H1 (cell line): ENCODE data around the gene ZNF273. TPM values are rescaled to one million over a fixed set of nuclear protein-coding genes. Genes with fewer than 3 reads are reported as not detected.

Source experiments
- CTCF ChIA-PET: fragments of 300-600 bp; sonication (Branson Sonifier 250); formaldehyde crosslinking; loops from one replicate; lab custom pipeline; 2021; ENCODE audit not compliant: partially characterized antibody; lab: Charles Lee
- POLR2A ChIA-PET: fragments of 300-600 bp; sonication (Branson Sonifier 250); formaldehyde crosslinking; loops from one replicate; lab custom pipeline; 2021; ENCODE audit warnings: inconsistent platforms; ENCODE audit not compliant: partially characterized antibody; lab: Charles Lee
- DNase-seq, 2 experiments: peaks; one replicate each; pipeline versions ENCODE4 v3.0.0 to v3.0.0-alpha.2; 2010 to 2022; ENCODE audit warnings: low spot score in 2 of 2, low read depth in 1 of 2, mixed read lengths in 1 of 2
- FAIRE-seq: peaks from 2 replicates; lab custom pipeline; 2011; peaks lifted over from hg19 to GRCh38; lab: Jason Lieb, UNC
- H2AFZ ChIP-seq: 2 replicates; pipeline ENCODE4 v1.8.1; 2012; ENCODE audit warnings: low read length, inconsistent platforms
- H2AK5ac ChIP-seq: 2 replicates; pipeline ENCODE4 v1.6.1; 2013; ENCODE audit warnings: low read depth, low read length
- H2BK120ac ChIP-seq: replicated peaks from 2 replicates; pipeline ENCODE3; 2013; ENCODE audit warnings: low read depth, low read length, inconsistent platforms
- H2BK12ac ChIP-seq: 2 replicates; pipeline ENCODE4 v1.6.1; 2013; ENCODE audit warnings: low read depth, low read length
- H2BK15ac ChIP-seq: 2 replicates; pipeline ENCODE4 v1.6.1; 2013; ENCODE audit warnings: low read length
- H2BK20ac ChIP-seq: 2 replicates; pipeline ENCODE4 v1.6.1; 2013; ENCODE audit warnings: low read length
- H2BK5ac ChIP-seq: 2 replicates; pipeline ENCODE4 v1.6.1; 2013; ENCODE audit warnings: low read depth, low read length
- H3K14ac ChIP-seq: 2 replicates; pipeline ENCODE4 v1.6.1; 2013; ENCODE audit warnings: inconsistent platforms; ENCODE audit not compliant: insufficient read length
- H3K18ac ChIP-seq: 2 replicates; pipeline ENCODE4 v1.6.1; 2013; ENCODE audit warnings: low read length; ENCODE audit errors: extremely low read depth
- H3K23ac ChIP-seq: 2 replicates; pipeline ENCODE4 v1.6.1; 2013; ENCODE audit warnings: inconsistent platforms; ENCODE audit not compliant: insufficient read length
- H3K23me2 ChIP-seq: 2 replicates; pipeline ENCODE4 v1.6.1; 2013; ENCODE audit warnings: low read depth, low read length
- H3K27ac ChIP-seq: 2 replicates; pipeline ENCODE4 v1.6.1; 2011; ENCODE audit warnings: low read depth, low read length, inconsistent platforms
- H3K27me3 ChIP-seq, 4 experiments: replicated peaks in 1 of 4; 1 replicate in 1 of 4; 2 replicates in 3 of 4; pipeline versions ENCODE4 v1.6.1 to v1.8.1; 2011 to 2013; ENCODE audit warnings: low read length in 3 of 4, mild to moderate bottlenecking in 3 of 4, inconsistent platforms in 2 of 4, mixed read lengths in 2 of 4, moderate library complexity in 1 of 4; ENCODE audit not compliant: control insufficient read depth in 3 of 4, insufficient read depth in 3 of 4; ENCODE audit errors: extremely low read depth in 1 of 4
- H3K36me3 ChIP-seq, 4 experiments: 2 replicates each; pipeline versions ENCODE4 v1.6.1 to v1.8.1; 2011 to 2013; ENCODE audit warnings: mild to moderate bottlenecking in 4 of 4, low read length in 3 of 4, moderate library complexity in 2 of 4, control low read depth in 1 of 4, inconsistent platforms in 1 of 4; ENCODE audit not compliant: insufficient read depth in 4 of 4, control insufficient read depth in 2 of 4
- H3K4ac ChIP-seq: replicated peaks from 2 replicates; pipeline ENCODE3; 2013; ENCODE audit warnings: low read length, low read depth, mixed read lengths, inconsistent platforms; ENCODE audit not compliant: insufficient read length
- H3K4me1 ChIP-seq, 4 experiments: replicated peaks in 1 of 4; 1 replicate in 1 of 4; 2 replicates in 3 of 4; pipeline versions ENCODE4 v1.6.1 to v1.8.1; 2011 to 2013; ENCODE audit warnings: low read length in 3 of 4, inconsistent platforms in 2 of 4, mixed read lengths in 1 of 4; ENCODE audit not compliant: insufficient read depth in 4 of 4, control insufficient read depth in 3 of 4
- H3K4me2 ChIP-seq, 2 experiments: 2 replicates each; pipeline versions ENCODE4 v1.6.1 to v1.8.1; 2011 to 2013; ENCODE audit warnings: low read depth in 2 of 2, low read length in 2 of 2, control low read depth in 1 of 2, inconsistent platforms in 1 of 2, mild to moderate bottlenecking in 1 of 2; ENCODE audit not compliant: insufficient read depth in 1 of 2
- H3K4me3 ChIP-seq, 4 experiments: fragments of 200-600, 300-600 bp in 1 of 4; sonication (generic), shearing (Covaris generic), sonication (Bioruptor Twin) in 1 of 4; 2 replicates each; pipeline versions ENCODE4 v1.5.1 to v1.8.1; 2011 to 2016; ENCODE audit warnings: low read length in 4 of 4, low read depth in 3 of 4, control low read depth in 2 of 4, inconsistent platforms in 2 of 4, mild to moderate bottlenecking in 2 of 4, mixed read lengths in 1 of 4, moderate library complexity in 1 of 4; ENCODE audit not compliant: insufficient read depth in 2 of 4; ENCODE audit errors: extremely low read depth in 1 of 4
- H3K56ac ChIP-seq: replicated peaks from 2 replicates; pipeline ENCODE3; 2013; ENCODE audit warnings: low read depth, mild to moderate bottlenecking, mixed read lengths, low read length, inconsistent platforms; ENCODE audit not compliant: insufficient read length
- H3K79me1 ChIP-seq: 2 replicates; pipeline ENCODE4 v1.6.1; 2013; ENCODE audit warnings: low read depth, low read length, control low read depth
- H3K79me2 ChIP-seq, 2 experiments: 2 replicates each; pipeline versions ENCODE4 v1.6.1 to v1.8.1; 2012 to 2013; ENCODE audit warnings: low read length in 2 of 2, mild to moderate bottlenecking in 2 of 2, inconsistent platforms in 1 of 2; ENCODE audit not compliant: insufficient read depth in 2 of 2, control insufficient read depth in 1 of 2
- H3K9ac ChIP-seq, 4 experiments: replicated peaks in 1 of 4; 1 replicate in 1 of 4; 2 replicates in 3 of 4; pipeline versions ENCODE4 v1.6.1 to v1.8.1; 2011 to 2013; ENCODE audit warnings: low read depth in 3 of 4, low read length in 3 of 4, control low read depth in 2 of 4, mild to moderate bottlenecking in 2 of 4, moderate library complexity in 2 of 4, inconsistent platforms in 1 of 4; ENCODE audit errors: extremely low read depth in 1 of 4
- H3K9me3 ChIP-seq, 2 experiments: 2 replicates each; pipeline versions ENCODE4 v1.6.1 to v1.8.1; 2012 to 2013; ENCODE audit warnings: mild to moderate bottlenecking in 2 of 2, moderate library complexity in 2 of 2, control low read depth in 1 of 2, inconsistent platforms in 1 of 2, low read depth in 1 of 2, low read length in 1 of 2, mixed read lengths in 1 of 2; ENCODE audit not compliant: insufficient read depth in 2 of 2
- H4K20me1 ChIP-seq, 2 experiments: replicated peaks in 1 of 2; 2 replicates each; pipeline versions ENCODE3 to v1.8.1; 2011 to 2013; ENCODE audit warnings: inconsistent platforms in 2 of 2, low read length in 2 of 2, mild to moderate bottlenecking in 1 of 2; ENCODE audit not compliant: insufficient read depth in 2 of 2, control insufficient read depth in 1 of 2
- H4K5ac ChIP-seq: 2 replicates; pipeline ENCODE4 v1.6.1; 2013; ENCODE audit warnings: low read length, low read depth, mixed read lengths, inconsistent platforms; ENCODE audit not compliant: insufficient read length
- H4K8ac ChIP-seq: 2 replicates; pipeline ENCODE4 v1.8.0; 2013; ENCODE audit warnings: mild to moderate bottlenecking, moderate library complexity, low read length, inconsistent platforms; ENCODE audit not compliant: insufficient read depth; ENCODE audit errors: extremely low read depth
- H4K91ac ChIP-seq: replicated peaks from 2 replicates; pipeline ENCODE3; 2013; ENCODE audit warnings: low read length, mixed read lengths, inconsistent platforms; ENCODE audit not compliant: insufficient read length
- WGBS, 2 experiments: shearing (Covaris generic) in 1 of 2; methylation state at CpG; one replicate each; pipeline versions ENCODE4 v1.1.6 to v1.1.7; 2013 to 2015; ENCODE audit warnings: low lambda C conversion rate in 2 of 2, mixed read lengths in 2 of 2, inconsistent platforms in 1 of 2, low coverage in 1 of 2, missing lambda C conversion rate in 1 of 2; ENCODE audit not compliant: insufficient replicate concordance in 2 of 2, insufficient coverage in 1 of 2, insufficient read length in 1 of 2; ENCODE audit errors: extremely low coverage in 1 of 2, missing lambda C conversion rate in 1 of 2; 5-methylcytosine and 5-hydroxymethylcytosine counted together
- polyA plus RNA-seq, 7 experiments: library from polyadenylated mRNA; depleted of rRNA in 3 of 7; stranded (reverse) in 5 of 7; unstranded in 2 of 7; fragments of >200 nt in 5 of 7; fragments of 200-250 nt in 2 of 7; gene quantifications; 1 replicate in 5 of 7; 2 replicates in 1 of 7; 4 replicates in 1 of 7; pipeline versions ENCODE4 v1.2.1 to v1.2.3, GENCODE V29; 2011 to 2013; ENCODE audit warnings: missing spikeins in 2 of 7, mixed read lengths in 2 of 7
- total RNA-seq: library from RNA; stranded (reverse); fragmentation: NEBNext Ultra II Directional; extraction: Animal tissue kit (Norgen Biotek cat#: 25700); gene quantifications from 2 replicates; pipeline ENCODE4 v1.2.1, GENCODE V29; 2021

Gene ZNF273
- total and polyA plus RNA-seq, 2 of the 8 experiments (the other 6 are each of a cell fraction or from before 2014, with no cell fraction given), result 6.2 to 23.2 TPM

DNA sequence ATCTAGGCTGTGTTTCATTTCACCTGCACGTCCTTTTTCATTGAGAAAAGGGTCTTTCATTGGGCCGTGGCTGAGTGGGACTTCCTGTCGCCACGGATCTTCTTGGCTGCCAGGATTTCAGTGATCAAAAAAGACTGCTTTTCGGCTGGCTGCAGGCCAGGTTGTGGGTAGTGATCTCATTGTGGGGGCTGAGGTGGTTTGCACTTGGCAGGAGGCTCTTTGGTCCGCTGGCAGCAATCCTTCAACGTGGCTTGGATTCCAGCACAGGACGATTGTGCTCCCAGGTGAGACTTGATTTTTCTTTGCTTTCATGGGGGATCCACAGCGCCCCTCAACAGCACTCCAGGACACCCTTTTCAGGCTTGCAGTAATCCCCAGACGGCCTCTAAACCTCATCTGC, 29.0 kb upstream of the ZNF273 start:
- no peaks in the 10 kb centered on the region; the same call in 1 of the 2 replicates for H3K79me1 ChIP-seq
- H3K56ac ChIP-seq, result no peak overlapping the region
- no peak overlapping the region for H2BK20ac ChIP-seq
- H3K4me3 ChIP-seq, result no peak overlapping the region
- no peaks in the 10 kb centered on the region for H3K36me3 ChIP-seq
- DNase-seq, result no peak
- no peak overlapping the region for H4K91ac ChIP-seq
- no peak overlapping the region for H4K5ac ChIP-seq
- H3K9me3 ChIP-seq, result peaks cover 2 to 48% of the 10 kb centered on the region in 2 experiments; a peak in 2 of 4 replicates
- no peak overlapping the region for H2BK5ac ChIP-seq
- peaks cover 0 to 7% (median 6%) of the 10 kb centered on the region in 4 experiments; a peak in 5 of 7 replicates for H3K27me3 ChIP-seq
- 88% methylated on average over 10 of the region's 10 CpGs; no CpG with 5 or more reads in 1 of the 2 experiments for WGBS, 2 experiments
- H2AFZ ChIP-seq, result no peak overlapping the region
- ChIA-PET CTCF (no interaction called here), POLR2A (no interaction called here)
- no peak overlapping the region for H3K14ac ChIP-seq
- no peaks in the 10 kb centered on the region; a peak in 1 of 7 replicates for H3K4me1 ChIP-seq
- no peak for FAIRE-seq
- 0 out of 2 replicates have a peak, but pooled peaks cover 1% of the 10 kb centered on the region for H3K23me2 ChIP-seq
- no peaks in the 10 kb centered on the region for H3K79me2 ChIP-seq
- no peak overlapping the region for H3K4me2 ChIP-seq
- no peak overlapping the region for H3K27ac ChIP-seq
- H3K23ac ChIP-seq, result no peak overlapping the region
- no peak overlapping the region for H4K8ac ChIP-seq
- H3K4ac ChIP-seq, result no peak overlapping the region
- no peak overlapping the region for H3K18ac ChIP-seq
- H3K9ac ChIP-seq, result no peak overlapping the region
- no peak overlapping the region for H2AK5ac ChIP-seq
- H4K20me1 ChIP-seq, result no peaks in the 10 kb centered on the region
- H2BK120ac ChIP-seq, result no peak overlapping the region
- H2BK15ac ChIP-seq, result no peak overlapping the region
- H2BK12ac ChIP-seq, result no peak overlapping the region
